Lung (tissue), 12 donors: ENCODE measurements around the gene GALNT16. TPM values are rescaled to one million over a fixed set of nuclear protein-coding genes. Genes with fewer than 3 reads are reported as not detected.

Experiments
- ATAC-seq: fragments of 200-7000 bp; cut with Tn5 transposase; one replicate; pipeline ENCODE4 v1.9.1; 2020; ENCODE audit warnings: moderate number of reproducible peaks; ENCODE audit not compliant: insufficient read depth, low FRiP score
- DNase-seq, 3 donors: peaks; one replicate each; pipeline ENCODE4 v3.0.0-alpha.2; 2013 to 2017
- H3K27ac ChIP-seq, 2 donors: one replicate each; pipeline ENCODE4 v1.5.1; 2013; ENCODE audit warnings: mild to moderate bottlenecking in 2 of 2, moderate library complexity in 2 of 2, control low read depth in 1 of 2, inconsistent platforms in 1 of 2, low read depth in 1 of 2, low read length in 1 of 2
- H3K27me3 ChIP-seq, 3 donors: one replicate each; pipeline ENCODE4 v1.5.1; 2013; ENCODE audit warnings: low read length in 2 of 3; ENCODE audit not compliant: control insufficient read depth in 3 of 3, insufficient read depth in 3 of 3
- H3K36me3 ChIP-seq, 4 donors: one replicate each; pipeline ENCODE4 v1.5.1; 2013; ENCODE audit warnings: low read length in 4 of 4, mild to moderate bottlenecking in 1 of 4, moderate library complexity in 1 of 4; ENCODE audit not compliant: control insufficient read depth in 4 of 4, insufficient read depth in 4 of 4
- H3K4me1 ChIP-seq, 5 donors: one replicate each; pipeline ENCODE4 v1.5.1; 2013; ENCODE audit warnings: low read length in 5 of 5, mild to moderate bottlenecking in 2 of 5, moderate library complexity in 1 of 5; ENCODE audit not compliant: control insufficient read depth in 5 of 5, insufficient read depth in 5 of 5
- H3K4me3 ChIP-seq: one replicate; pipeline ENCODE4 v1.5.1; 2013; ENCODE audit warnings: mild to moderate bottlenecking, control low read depth, moderate library complexity
- H3K9ac ChIP-seq, 2 donors: one replicate each; pipeline ENCODE4 v1.5.1; 2013; ENCODE audit warnings: low read length in 2 of 2, control low read depth in 1 of 2; ENCODE audit not compliant: insufficient read depth in 1 of 2
- H3K9me3 ChIP-seq, 4 donors: one replicate each; pipeline ENCODE4 v1.5.1; 2013; ENCODE audit warnings: low read length in 3 of 4, mild to moderate bottlenecking in 1 of 4, moderate library complexity in 1 of 4; ENCODE audit not compliant: control insufficient read depth in 4 of 4, insufficient read depth in 3 of 4
- whole genome bisulfite sequencing, 2 donors: extraction: QIAGEN DNeasy Blood & Tissue Kit; methylation state at CpG; one replicate each; pipeline ENCODE4 v1.1.7; 2013; 5-methylcytosine and 5-hydroxymethylcytosine counted together
- polyA plus RNA-seq, 2 donors: library from polyadenylated mRNA; stranded (reverse); fragments of 200-250 nt; gene quantifications; one replicate each; pipeline ENCODE4 v1.2.1, GENCODE V29; 2013
- total RNA-seq, 2 donors: library from RNA; depleted of rRNA in 1 of 2; stranded (reverse); fragments of >200 nt in 1 of 2; gene quantifications; one replicate each; pipeline ENCODE4 v1.2.1, GENCODE V29; 2014 to 2021
- TF ChIP-seq, protein P1 (sequence below): IDR thresholded peaks from 2 replicates; pipeline ENCODE4 v1.5.1; 2012; ENCODE audit warnings: mild to moderate bottlenecking; ENCODE audit errors: control extremely low read depth, extremely low read depth
- donor health status: control.
- donor health status: control.
- donor health status: Bipolar disorder and iron deficiency.
- donor health status: healthy.
- donor health status: DM: yes; HTN: yes; CAD: no.

Gene GALNT16
- total and polyA plus RNA-seq, 4 donors: 0.27 to 4.1 (median 1.4) TPM

DNA sequence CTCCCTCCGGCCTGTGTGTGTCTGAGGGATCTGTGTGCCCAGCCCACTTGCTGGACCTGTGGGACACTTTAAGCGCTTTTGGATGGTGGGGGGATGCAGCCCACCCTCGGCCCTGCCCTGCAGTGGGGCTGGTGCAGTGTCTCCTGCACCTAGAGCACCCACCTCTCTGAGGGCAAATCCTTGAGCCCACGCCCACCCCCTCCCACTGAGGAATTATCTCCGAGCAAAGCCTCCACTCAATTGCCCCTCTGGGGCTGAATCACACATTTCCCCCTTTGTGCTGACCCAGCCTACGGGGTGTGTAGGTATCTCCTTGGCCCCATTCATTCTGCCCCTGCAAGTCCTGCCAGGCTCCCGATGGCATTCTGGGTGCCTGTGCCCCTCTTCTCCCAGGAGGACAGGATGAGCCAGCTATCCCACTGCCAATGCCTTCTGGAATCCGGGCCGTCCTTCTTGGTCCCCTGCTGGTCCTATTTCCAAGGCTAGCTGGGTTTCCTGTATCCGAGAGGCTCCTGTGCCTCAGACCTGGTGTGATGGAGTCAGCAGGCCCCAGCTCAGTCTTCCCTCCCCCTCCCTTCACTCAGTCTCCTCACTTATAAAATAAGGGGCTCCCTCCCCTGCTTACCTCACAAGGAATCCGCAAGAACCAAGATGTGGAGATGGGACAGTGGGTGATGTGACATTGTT lies 89.3 kb downstream of the GALNT16 start:
- 87 to 90% methylated on average over 11 of the region's 11 CpGs for WGBS, 2 donors
- Histone ChIP-seq H3K4me3 (no peak overlapping the region), H3K27me3 (no peaks in the 10 kb centered on the region), H3K36me3 (no peaks in the 10 kb centered on the region), H3K9ac (no peak overlapping the region), H3K27ac (no peak overlapping the region), H3K9me3 (no peaks in the 10 kb centered on the region), H3K4me1 (peaks cover 0 to 1% (median 0%) of the 10 kb centered on the region in 5 donors)
- TF ChIP-seq, protein P1, sequence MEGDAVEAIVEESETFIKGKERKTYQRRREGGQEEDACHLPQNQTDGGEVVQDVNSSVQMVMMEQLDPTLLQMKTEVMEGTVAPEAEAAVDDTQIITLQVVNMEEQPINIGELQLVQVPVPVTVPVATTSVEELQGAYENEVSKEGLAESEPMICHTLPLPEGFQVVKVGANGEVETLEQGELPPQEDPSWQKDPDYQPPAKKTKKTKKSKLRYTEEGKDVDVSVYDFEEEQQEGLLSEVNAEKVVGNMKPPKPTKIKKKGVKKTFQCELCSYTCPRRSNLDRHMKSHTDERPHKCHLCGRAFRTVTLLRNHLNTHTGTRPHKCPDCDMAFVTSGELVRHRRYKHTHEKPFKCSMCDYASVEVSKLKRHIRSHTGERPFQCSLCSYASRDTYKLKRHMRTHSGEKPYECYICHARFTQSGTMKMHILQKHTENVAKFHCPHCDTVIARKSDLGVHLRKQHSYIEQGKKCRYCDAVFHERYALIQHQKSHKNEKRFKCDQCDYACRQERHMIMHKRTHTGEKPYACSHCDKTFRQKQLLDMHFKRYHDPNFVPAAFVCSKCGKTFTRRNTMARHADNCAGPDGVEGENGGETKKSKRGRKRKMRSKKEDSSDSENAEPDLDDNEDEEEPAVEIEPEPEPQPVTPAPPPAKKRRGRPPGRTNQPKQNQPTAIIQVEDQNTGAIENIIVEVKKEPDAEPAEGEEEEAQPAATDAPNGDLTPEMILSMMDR: no peak
- DNase-seq (no peak), ATAC-seq (no peak)

DNA sequence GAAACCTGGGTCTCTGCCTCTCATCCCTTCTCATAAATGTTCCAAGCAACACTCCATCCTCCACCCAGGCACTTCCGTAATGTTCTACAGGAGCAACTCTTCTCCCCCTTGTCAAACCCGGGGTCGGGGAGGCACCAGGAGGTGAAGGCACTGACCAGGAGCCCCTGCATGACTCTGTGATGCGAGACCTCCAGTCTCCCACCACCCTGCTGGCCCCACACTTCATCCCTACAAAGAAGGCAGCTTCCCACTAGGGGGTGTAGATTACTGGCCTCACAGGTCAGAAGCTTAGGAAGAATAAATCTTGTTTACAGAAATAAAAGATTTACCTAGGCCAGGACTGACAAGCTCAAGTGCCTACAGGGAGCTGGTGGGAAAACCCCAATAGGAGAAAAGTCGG lies 90.9 kb downstream of the GALNT16 start:
- 79 to 86% methylated on average over 5 of the region's 5 CpGs for WGBS, 2 donors
- Histone ChIP-seq H3K9ac (no peak overlapping the region), H3K27me3 (no peaks in the 10 kb centered on the region), H3K4me3 (no peak overlapping the region), H3K27ac (no peak overlapping the region), H3K36me3 (no peaks in the 10 kb centered on the region), H3K9me3 (no peaks in the 10 kb centered on the region), H3K4me1 (peaks cover 0 to 5% (median 0%) of the 10 kb centered on the region in 5 donors)
- ATAC-seq (no peak), DNase-seq (no peak)
- TF ChIP-seq, protein P1: no peak

DNA sequence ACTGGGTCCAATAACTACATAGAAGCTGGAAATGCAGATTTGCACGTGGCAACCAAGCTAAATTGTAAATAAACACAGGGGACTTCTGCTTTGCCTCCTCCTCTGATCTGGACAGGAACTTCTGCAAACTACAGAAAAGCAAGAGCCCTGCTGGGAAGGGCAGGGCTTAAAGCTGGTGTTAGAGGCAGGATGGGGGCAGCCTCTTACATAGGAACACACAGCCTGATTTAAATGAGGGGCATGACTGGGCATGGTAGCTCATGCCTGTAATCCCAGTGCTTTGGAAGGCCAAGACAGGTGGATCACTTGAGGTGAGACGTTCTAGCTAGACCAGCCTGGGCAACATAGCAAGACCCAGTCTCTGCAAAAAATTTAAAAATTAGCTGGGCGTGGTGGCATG lies 91.4 kb downstream of the GALNT16 start:
- no peak for ATAC-seq
- no peak overlapping the region for H3K27ac ChIP-seq
- WGBS, 2 donors: 62 to 66% methylated on average over 3 of the region's 3 CpGs
- H3K4me1 ChIP-seq: peaks cover 0 to 7% (median 0%) of the 10 kb centered on the region in 5 donors
- H3K27me3 ChIP-seq: no peaks in the 10 kb centered on the region
- no peaks in the 10 kb centered on the region for H3K36me3 ChIP-seq
- no peak overlapping the region for H3K9ac ChIP-seq
- no peaks in the 10 kb centered on the region for H3K9me3 ChIP-seq
- DNase-seq: no peak
- H3K4me3 ChIP-seq: no peak overlapping the region
- TF ChIP-seq, protein P1: no peak

DNA sequence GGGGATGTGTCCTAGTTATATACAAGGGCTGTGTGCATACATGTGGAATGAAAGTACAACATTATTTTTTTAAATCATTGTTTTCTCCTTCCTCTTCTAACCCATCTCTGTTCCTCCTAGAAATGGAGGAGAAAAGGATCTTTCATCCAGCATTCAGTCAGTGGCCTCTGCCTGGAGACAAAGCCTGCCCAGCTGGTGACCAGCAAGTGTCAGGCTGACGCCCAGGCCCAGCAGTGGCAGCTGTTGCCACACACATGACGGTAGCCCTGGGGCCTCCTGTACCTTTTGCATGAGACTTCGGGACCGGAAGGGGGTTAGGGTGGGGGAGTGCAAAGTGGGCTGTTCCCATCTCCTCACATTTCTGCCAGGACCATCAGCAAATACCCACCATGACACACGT lies 92.0 kb downstream of the GALNT16 start:
- peaks cover 0 to 7% (median 0%) of the 10 kb centered on the region in 5 donors for H3K4me1 ChIP-seq
- ATAC-seq: no peak
- no peak overlapping the region for H3K9ac ChIP-seq
- H3K4me3 ChIP-seq: no peak overlapping the region
- no peak overlapping the region for H3K27ac ChIP-seq
- no peaks in the 10 kb centered on the region for H3K36me3 ChIP-seq
- H3K27me3 ChIP-seq: no peaks in the 10 kb centered on the region
- H3K9me3 ChIP-seq: no peaks in the 10 kb centered on the region
- DNase-seq: no peak
- 79 to 88% methylated on average over 5 of the region's 5 CpGs for WGBS, 2 donors
- TF ChIP-seq, protein P1: no peak
